Activated CD4-positive, alpha-beta T cell treated with anti-CD3 and anti-CD28 coated beads, Interleukin-2, amount 10 ng/mL, durations not matched to agents 24 days and 14 days (primary cell): ENCODE results near the gene APOBEC2. TPM values are rescaled to one million over a fixed set of nuclear protein-coding genes. Genes with fewer than 3 reads are reported as not detected.

Experiments
- DNase-seq: peaks from one replicate; pipeline ENCODE4 v3.0.0; 2022
- H3K27ac Mint-ChIP-seq: one replicate; pipeline ENCODE4 v1.8.0; 2022; ENCODE audit warnings: mild to moderate bottlenecking, mixed read lengths
- H3K27me3 Mint-ChIP-seq: one replicate; pipeline ENCODE4 v1.8.0; 2022; ENCODE audit warnings: mixed read lengths
- H3K36me3 Mint-ChIP-seq: one replicate; pipeline ENCODE4 v1.8.0; 2022; ENCODE audit warnings: low read depth, mild to moderate bottlenecking, mixed read lengths
- H3K4me1 Mint-ChIP-seq: one replicate; pipeline ENCODE4 v1.8.0; 2021; ENCODE audit warnings: mixed read lengths
- H3K4me3 Mint-ChIP-seq: one replicate; pipeline ENCODE4 v1.8.0; 2022; ENCODE audit warnings: mild to moderate bottlenecking, moderate library complexity, mixed read lengths
- H3K9me3 Mint-ChIP-seq: one replicate; pipeline ENCODE4 v1.8.0; 2021; ENCODE audit warnings: mixed read lengths
- intact Hi-C: fragments of 100-400 bp; cut with micrococcal nuclease; formaldehyde crosslinking; loops from one replicate; pipeline ENCODE4 v1.15.1; 2023
- total RNA-seq: library from RNA; stranded (reverse); gene quantifications from 2 replicates; pipeline ENCODE4 v1.2.3, GENCODE V29; 2022

Gene APOBEC2
- total RNA-seq, 1 donor from 2014 or later: not detected

DNA sequence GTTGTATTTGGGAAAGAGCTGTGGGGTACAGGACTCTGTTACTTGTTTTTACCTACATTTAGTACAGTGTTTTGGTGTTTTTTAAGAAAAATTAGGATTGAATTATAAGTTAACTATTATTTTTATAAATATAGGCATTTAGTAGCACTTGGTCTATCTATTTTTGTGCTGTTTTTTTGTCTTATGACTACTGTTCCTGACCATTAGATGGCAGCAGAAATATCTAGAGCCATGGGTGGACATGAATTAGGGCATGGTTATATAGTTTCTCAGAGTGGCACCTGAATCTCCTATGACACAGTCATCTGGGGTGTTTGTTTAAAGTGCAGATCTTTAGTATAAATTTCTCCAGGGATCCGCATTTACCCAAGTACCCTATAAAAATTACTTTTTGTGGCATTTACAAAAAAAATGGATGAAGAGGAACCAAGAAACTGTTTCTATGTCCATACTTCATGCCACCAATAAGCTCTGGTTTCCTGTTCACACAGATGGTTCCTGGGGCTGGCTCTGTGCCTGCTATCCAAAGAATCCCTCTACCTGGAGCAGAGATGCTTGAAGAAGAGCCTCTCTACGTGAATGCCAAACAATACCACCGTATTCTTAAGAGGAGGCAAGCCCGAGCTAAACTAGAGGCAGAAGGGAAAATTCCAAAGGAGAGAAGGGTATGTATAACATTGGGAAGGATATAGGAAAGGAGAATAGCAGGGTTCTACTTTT lies 39.6 kb downstream of the APOBEC2 start:
- DNase-seq: no peak
- Mint-ChIP-seq H3K9me3 (no peaks in the 10 kb centered on the region), H3K4me3 (no peak overlapping the region), H3K27ac (no peak overlapping the region), H3K27me3 (no peaks in the 10 kb centered on the region), H3K4me1 (peaks cover 3% of the 10 kb centered on the region), H3K36me3 (peaks cover 73% of the 10 kb centered on the region)
- intact Hi-C loops: loop anchor here (2.0 to 5.0 kb wide), 2 partner anchors 90 to 225 kb away; no protein-coding TSS in a partner anchor

DNA sequence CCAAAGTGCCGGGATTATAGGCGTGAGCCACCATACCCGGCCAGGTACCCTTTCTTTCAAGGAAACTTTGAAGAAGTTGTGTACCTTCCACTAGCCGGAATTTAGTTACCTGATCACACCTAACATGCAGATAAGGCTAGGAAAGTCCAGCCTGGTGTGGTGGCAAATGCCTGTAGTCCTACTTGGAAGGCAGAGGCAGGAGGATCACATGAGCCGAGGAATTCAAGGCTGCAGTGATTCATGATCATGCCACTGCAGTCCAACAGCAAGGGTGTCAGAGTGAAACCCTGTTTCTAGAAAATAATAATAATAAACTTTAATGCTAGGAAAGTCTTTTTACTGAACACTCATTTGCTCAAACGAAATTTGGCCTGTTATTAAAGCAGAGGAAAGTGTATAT lies 40.7 kb downstream of the APOBEC2 start:
- no peak overlapping the region for H3K27ac Mint-ChIP-seq
- no peak overlapping the region for H3K4me3 Mint-ChIP-seq
- intact Hi-C loops: loop anchor here (2.0 to 5.0 kb wide), 2 partner anchors 89 to 224 kb away; no protein-coding TSS in a partner anchor
- H3K36me3 Mint-ChIP-seq: peaks cover 76% of the 10 kb centered on the region
- no peak for DNase-seq
- no peaks in the 10 kb centered on the region for H3K27me3 Mint-ChIP-seq
- no peaks in the 10 kb centered on the region for H3K9me3 Mint-ChIP-seq
- H3K4me1 Mint-ChIP-seq: peaks cover 3% of the 10 kb centered on the region

DNA sequence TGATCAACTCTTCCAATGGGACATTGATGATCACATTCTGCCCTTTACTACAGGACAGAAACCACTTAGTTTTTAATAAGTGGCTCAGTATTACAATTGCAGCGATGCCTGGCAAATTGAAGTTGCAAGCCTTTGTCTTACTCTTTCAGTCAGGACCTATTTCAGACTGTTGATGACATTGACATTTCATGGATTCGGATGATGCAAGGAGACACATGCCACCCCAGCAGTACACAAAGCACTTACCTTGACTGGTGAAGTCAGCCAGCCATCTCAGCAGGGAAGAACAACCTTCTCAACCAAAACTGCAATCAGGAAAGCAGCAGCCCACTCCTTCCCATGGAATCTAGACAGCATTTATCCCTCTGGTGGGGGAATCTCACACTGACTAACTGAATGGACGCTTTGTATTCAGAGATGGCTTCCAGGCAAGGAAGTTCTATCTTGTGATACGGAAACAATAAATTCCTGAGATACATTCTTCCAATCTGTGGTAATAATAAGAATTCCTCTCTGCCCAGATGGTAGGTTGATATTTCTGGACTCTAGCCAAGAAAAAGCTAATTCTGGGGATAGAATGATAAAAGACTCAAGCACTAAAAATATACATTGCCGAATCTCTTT lies 44.6 kb downstream of the APOBEC2 start:
- Mint-ChIP-seq H3K4me1 (peaks cover 3% of the 10 kb centered on the region), H3K36me3 (peaks cover 69% of the 10 kb centered on the region), H3K9me3 (no peaks in the 10 kb centered on the region), H3K27ac (no peak overlapping the region), H3K27me3 (no peaks in the 10 kb centered on the region), H3K4me3 (no peak overlapping the region)
- intact Hi-C loops: no loop called here
- no peak for DNase-seq

DNA sequence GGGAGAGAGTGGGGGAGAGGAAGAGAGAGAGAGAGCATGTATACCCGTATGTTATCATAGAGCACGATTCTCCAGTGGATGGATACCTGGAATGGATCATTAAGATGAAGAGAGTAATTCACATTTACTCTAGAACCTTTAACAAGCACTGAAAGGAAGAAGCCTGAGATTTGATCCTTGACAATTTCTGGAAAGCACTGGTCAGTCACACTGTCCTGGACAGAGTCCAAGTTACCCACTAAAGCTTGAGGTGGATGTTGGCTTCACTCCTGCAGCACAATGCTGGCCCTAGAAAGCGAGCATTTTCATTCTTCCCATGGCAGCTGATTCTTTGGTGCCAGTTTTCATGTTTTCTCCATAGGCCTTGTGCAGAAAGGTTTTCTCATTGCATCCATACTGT lies 45.4 kb downstream of the APOBEC2 start:
- H3K27me3 Mint-ChIP-seq: no peaks in the 10 kb centered on the region
- no peak overlapping the region for H3K4me3 Mint-ChIP-seq
- peaks cover 3% of the 10 kb centered on the region for H3K4me1 Mint-ChIP-seq
- DNase-seq: no peak
- peaks cover 66% of the 10 kb centered on the region for H3K36me3 Mint-ChIP-seq
- intact Hi-C loops: no loop called here
- no peaks in the 10 kb centered on the region for H3K9me3 Mint-ChIP-seq
- H3K27ac Mint-ChIP-seq: no peak overlapping the region

DNA sequence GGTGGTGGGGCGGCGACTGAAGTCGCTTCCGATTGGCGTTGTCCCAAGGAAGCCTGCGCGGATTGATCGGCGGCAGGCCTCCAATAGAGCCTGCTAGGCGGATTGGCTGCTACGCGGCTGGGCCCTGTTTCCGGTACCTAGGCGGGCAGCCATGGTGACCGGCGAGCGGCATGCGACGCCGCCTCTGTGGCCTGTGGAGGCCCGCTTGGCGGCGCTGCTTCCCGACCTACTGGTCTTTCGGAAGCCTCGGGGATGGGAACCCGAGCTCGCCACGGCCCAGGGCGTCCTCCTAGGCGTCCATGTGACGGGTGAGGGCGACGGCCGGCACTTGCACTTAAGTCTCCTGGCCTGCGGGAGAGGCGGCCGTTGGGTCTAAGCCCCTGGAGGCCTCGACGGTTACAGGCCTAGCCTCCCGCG lies 47.9 kb downstream of the APOBEC2 start:
- Mint-ChIP-seq H3K27ac (no peak overlapping the region), H3K36me3 (peaks cover 45% of the 10 kb centered on the region), H3K9me3 (no peaks in the 10 kb centered on the region), H3K4me3 (no peak overlapping the region), H3K27me3 (no peaks in the 10 kb centered on the region), H3K4me1 (no peaks in the 10 kb centered on the region)
- no peak for DNase-seq
- intact Hi-C loops: no loop called here

DNA sequence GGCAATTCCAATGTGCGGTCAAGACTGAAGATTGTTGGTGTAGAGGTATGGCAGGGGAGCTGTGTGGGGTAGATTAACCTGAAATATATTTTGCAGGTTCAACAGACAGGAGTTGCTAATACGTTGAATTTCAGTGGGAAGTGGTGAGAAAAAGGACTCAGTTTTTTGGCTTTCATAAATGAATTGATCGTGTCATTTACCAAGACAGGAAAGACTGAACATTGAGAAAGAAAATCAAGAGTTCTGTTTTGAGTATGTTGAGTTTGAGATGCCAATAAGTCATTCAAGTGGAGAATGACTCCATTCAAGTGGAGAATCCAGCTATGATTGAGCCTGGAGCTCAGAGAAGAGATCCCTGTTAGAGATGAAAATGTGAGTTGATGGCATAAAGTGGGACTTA lies 50.8 kb downstream of the APOBEC2 start:
- H3K27me3 Mint-ChIP-seq: no peaks in the 10 kb centered on the region
- intact Hi-C loops: no loop called here
- no peak overlapping the region for H3K27ac Mint-ChIP-seq
- H3K36me3 Mint-ChIP-seq: peaks cover 20% of the 10 kb centered on the region
- no peak for DNase-seq
- H3K4me1 Mint-ChIP-seq: no peaks in the 10 kb centered on the region
- H3K9me3 Mint-ChIP-seq: no peaks in the 10 kb centered on the region
- no peak overlapping the region for H3K4me3 Mint-ChIP-seq

DNA sequence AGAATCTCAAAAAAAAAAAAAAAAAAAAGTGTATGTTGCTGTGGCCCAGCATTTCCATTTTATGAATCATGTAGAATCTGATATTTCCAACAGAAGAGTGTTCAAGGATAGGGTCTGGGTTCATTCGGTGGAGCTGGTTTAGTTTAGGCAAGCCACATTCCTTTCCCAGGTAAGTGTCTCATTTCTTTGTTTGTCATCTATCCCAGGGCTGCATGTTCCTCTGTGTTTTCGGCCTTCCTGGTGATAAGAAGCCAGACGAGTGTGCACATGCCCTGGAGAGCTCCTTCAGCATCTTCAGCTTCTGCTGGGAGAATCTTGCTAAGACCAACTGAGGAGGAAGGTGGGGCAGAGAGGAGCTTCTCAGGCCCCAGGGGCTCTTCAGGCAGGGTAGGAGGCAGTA lies 58.0 kb downstream of the APOBEC2 start:
- DNase-seq: no peak
- H3K27me3 Mint-ChIP-seq: no peaks in the 10 kb centered on the region
- H3K4me3 Mint-ChIP-seq: no peak overlapping the region
- intact Hi-C loops: no loop called here
- H3K4me1 Mint-ChIP-seq: no peaks in the 10 kb centered on the region
- H3K36me3 Mint-ChIP-seq: no peaks in the 10 kb centered on the region
- H3K27ac Mint-ChIP-seq: no peak overlapping the region
- no peaks in the 10 kb centered on the region for H3K9me3 Mint-ChIP-seq

Other genes with a start within 250 kb of the APOBEC2 start
- gene UNC5CL, start 14.0 kb upstream of the APOBEC2 start, total RNA-seq: 0.88 and 1.2 TPM in 2 replicates
- gene TSPO2, start 10.7 kb upstream of the APOBEC2 start, total RNA-seq: not detected in 2 replicates
- 30.7 and 31.7 TPM in 2 replicates for gene OARD1, start 19.2 kb downstream of the APOBEC2 start, total RNA-seq
- gene NFYA, start 19.8 kb downstream of the APOBEC2 start, total RNA-seq: 31.2 TPM in 2 replicates
- not detected in 2 replicates for gene TREML1, start 101.1 kb downstream of the APOBEC2 start, total RNA-seq
- gene TREM2, start 109.9 kb downstream of the APOBEC2 start, total RNA-seq: not detected in 2 replicates
- gene TREML2, start 147.9 kb downstream of the APOBEC2 start, total RNA-seq: 3.5 TPM in 2 replicates
- gene TREML4, start 175.1 kb downstream of the APOBEC2 start, total RNA-seq: not detected in 2 replicates
- gene TREM1, start 233.5 kb downstream of the APOBEC2 start, total RNA-seq: 0.43 TPM in 1 of 2 replicates, not detected in the other